Mononuclear cell (primary cell): ENCODE measurements around the gene KAT2B. TPM values are rescaled to one million over a fixed set of nuclear protein-coding genes. Genes with fewer than 3 reads are reported as not detected.

Experiments
- H3K27me3 ChIP-seq: 2 replicates; pipeline ENCODE4 v1.6.0; 2011; ENCODE audit warnings: low read length, control low read depth; ENCODE audit not compliant: insufficient read depth
- H3K4me1 ChIP-seq: 2 replicates; pipeline ENCODE4 v1.5.1; 2011; ENCODE audit warnings: mild to moderate bottlenecking, low read length, control low read depth; ENCODE audit not compliant: insufficient read depth
- H3K4me3 ChIP-seq: 2 replicates; pipeline ENCODE4 v1.5.1; 2011; ENCODE audit warnings: mild to moderate bottlenecking, low read length, moderate library complexity
- H3K9me3 ChIP-seq: 2 replicates; pipeline ENCODE4 v1.5.1; 2011; ENCODE audit warnings: low read depth, mild to moderate bottlenecking, control low read depth, low read length
- total RNA-seq: library from RNA; depleted of rRNA; stranded (reverse); fragments of >200 nt; gene quantifications from one replicate; pipeline ENCODE4 v1.2.3, GENCODE V29; 2012

Gene KAT2B
- total RNA-seq, 1 donor = 31.1 TPM

GRCh38 chr3:20052851-20053250 lies 12.6 kb downstream of the KAT2B start:
- Histone ChIP-seq H3K4me3 (no peak overlapping the region), H3K4me1 (peaks cover 75% of the 10 kb centered on the region), H3K9me3 (no peaks in the 10 kb centered on the region), H3K27me3 (no peaks in the 10 kb centered on the region)

DNA sequence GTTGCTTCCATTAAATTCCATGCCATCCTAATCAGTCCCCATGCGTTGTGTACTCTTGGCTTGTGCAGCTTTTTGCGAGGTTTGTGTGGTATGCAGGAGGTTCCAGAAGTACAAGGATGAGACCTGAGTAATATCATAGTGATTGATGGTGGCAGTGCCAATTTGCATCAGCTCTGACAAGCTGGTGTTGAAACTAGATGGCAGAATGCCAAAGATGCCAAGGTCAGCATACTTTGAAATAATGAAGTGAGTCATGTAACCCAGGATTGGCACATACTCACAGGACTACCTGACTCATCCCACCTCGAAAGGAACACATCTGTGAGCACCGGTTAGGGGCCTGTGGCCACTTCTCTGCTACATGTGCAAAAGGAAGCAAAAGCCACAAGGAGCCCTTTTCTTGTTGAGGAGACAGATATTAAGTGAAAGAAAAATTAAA lies 14.3 kb downstream of the KAT2B start:
- H3K27me3 ChIP-seq = no peaks in the 10 kb centered on the region
- peaks cover 70% of the 10 kb centered on the region for H3K4me1 ChIP-seq
- H3K9me3 ChIP-seq = no peaks in the 10 kb centered on the region
- no peak overlapping the region for H3K4me3 ChIP-seq

- Histone ChIP-seq H3K27me3 (no peaks in the 10 kb centered on the region), H3K4me1 (peaks cover 72% of the 10 kb centered on the region), H3K4me3 (no peak overlapping the region), H3K9me3 (no peaks in the 10 kb centered on the region)
Measured at GRCh38 chr3:20055020-20055775, 15.0 kb downstream of the KAT2B start.

GRCh38 chr3:20055842-20056241 lies 15.6 kb downstream of the KAT2B start:
- Histone ChIP-seq H3K27me3 (no peaks in the 10 kb centered on the region), H3K4me3 (no peak overlapping the region), H3K4me1 (peaks cover 78% of the 10 kb centered on the region), H3K9me3 (no peaks in the 10 kb centered on the region)

DNA sequence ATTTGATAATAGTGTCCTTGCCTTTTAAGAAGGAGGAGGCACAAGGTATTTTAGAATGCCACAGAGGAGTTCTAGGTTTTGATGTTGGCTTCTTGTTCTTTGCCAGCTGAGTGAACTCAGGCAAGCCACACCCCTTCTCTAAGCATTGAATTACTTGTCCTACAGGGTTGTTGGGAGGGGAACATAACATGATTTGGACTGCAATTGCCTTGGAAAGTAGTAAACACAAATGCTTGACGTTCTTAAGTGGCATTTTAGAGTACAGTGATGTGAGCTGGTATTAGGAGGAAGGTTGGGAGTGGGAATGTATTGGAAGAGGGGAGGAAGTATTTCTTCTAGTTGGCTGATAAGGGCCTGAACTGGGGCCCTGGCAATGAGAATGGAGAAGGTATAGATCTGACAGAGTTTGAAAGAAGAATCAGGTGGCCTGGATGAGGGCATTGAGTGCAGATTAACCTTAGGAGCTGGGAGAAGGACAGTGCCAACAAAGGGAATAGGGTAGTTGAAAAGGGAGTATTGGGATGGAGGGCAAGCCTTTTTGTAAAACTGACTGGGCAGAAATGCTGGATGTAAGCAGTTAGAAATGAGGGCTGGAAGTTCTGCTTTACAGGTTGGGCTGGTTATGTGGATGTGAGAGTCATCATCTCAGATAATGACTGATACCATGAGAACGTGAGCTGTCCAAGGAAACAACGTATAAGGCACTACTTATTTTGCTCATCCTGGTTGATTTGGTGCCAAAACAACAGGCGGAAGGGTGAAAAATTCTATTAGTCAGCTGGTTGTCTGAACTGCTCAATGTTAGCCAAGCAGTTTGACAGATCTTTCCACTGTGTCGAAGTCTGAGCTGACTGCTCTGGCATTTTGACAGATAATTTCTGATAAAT lies 16.7 kb downstream of the KAT2B start:
- Histone ChIP-seq H3K4me3 (no peak overlapping the region), H3K27me3 (no peaks in the 10 kb centered on the region), H3K4me1 (peaks cover 78% of the 10 kb centered on the region), H3K9me3 (no peaks in the 10 kb centered on the region)

GRCh38 chr3:20057612-20058180 lies 17.4 kb downstream of the KAT2B start:
- Histone ChIP-seq H3K27me3 (no peaks in the 10 kb centered on the region), H3K9me3 (no peaks in the 10 kb centered on the region), H3K4me1 (peaks cover 72% of the 10 kb centered on the region), H3K4me3 (no peak overlapping the region)

DNA sequence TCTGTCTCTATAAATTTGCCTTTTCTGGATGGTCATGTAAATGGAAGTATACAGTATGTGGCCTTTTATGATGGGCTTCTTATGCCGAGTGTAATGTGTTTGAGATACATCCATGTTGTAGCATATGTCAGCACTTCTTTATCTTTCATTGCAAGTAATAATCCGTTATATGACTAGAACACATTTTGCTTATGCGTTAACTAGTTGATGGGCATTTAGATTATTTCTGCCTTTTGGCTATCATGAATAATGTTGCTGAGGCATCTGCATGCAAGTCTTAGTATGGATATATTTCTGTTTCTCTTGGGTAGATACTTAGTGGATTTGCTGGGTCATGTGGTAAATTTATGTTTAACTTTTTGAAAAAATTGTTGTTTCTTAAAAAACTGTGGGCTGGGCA lies 19.7 kb downstream of the KAT2B start:
- Histone ChIP-seq H3K9me3 (no peaks in the 10 kb centered on the region), H3K27me3 (no peaks in the 10 kb centered on the region), H3K4me1 (peaks cover 63% of the 10 kb centered on the region), H3K4me3 (no peak overlapping the region)

- Histone ChIP-seq H3K4me3 (peak overlapping the region; percentile 24), H3K9me3 (no peaks in the 10 kb centered on the region), H3K27me3 (no peaks in the 10 kb centered on the region), H3K4me1 (peaks cover 56% of the 10 kb centered on the region)
Measured at GRCh38 chr3:20060974-20061685, 20.9 kb downstream of the KAT2B start.

DNA sequence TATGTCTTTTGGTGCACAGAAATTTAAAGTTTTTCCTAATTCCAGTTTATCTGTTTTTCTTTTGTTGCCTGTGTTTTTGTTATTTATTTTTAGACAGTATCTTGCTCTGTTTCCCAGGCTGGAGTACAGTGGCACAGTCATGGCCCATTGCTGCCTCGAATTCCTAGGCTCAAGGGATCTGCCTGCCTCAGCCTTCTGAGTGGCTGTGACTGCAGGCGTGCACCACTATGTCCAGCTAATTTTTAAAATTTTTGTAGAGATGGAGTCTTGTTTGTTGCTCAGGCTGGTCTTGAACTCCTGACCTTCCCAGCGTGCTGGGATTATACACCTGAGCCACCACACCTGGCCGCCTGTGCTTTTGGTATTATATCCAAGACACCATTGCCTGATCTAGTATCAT lies 22.8 kb downstream of the KAT2B start:
- Histone ChIP-seq H3K4me3 (no peak overlapping the region), H3K27me3 (no peaks in the 10 kb centered on the region), H3K4me1 (peaks cover 43% of the 10 kb centered on the region), H3K9me3 (no peaks in the 10 kb centered on the region)

DNA sequence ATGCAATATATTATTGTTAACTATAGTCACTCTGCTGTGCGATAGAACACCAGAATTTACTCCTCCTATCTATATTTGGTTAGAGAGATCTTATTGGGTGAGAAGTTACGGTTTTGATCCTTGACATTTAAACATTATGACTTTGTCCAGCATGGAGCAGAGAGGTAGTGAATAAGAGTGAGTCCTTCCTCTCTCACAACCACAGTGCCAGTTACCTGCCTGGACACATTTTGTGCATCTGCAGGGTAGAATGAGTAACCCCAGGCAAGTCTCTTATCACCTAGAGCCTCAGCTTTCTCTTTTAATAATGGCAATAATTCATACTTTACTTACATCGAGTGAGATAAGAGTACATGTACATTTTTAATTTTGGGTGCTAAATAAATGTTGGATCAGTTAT lies 24.1 kb downstream of the KAT2B start:
- H3K27me3 ChIP-seq = no peaks in the 10 kb centered on the region
- H3K4me3 ChIP-seq = no peak overlapping the region
- H3K4me1 ChIP-seq = peaks cover 35% of the 10 kb centered on the region
- H3K9me3 ChIP-seq = no peaks in the 10 kb centered on the region

- no peak overlapping the region for H3K4me3 ChIP-seq
- H3K9me3 ChIP-seq = no peaks in the 10 kb centered on the region
- no peaks in the 10 kb centered on the region for H3K27me3 ChIP-seq
- peaks cover 35% of the 10 kb centered on the region for H3K4me1 ChIP-seq
Measured at GRCh38 chr3:20064796-20065564, 24.7 kb downstream of the KAT2B start.

GRCh38 chr3:20066079-20066478 lies 25.8 kb downstream of the KAT2B start:
- H3K4me3 ChIP-seq = no peak overlapping the region
- peaks cover 25% of the 10 kb centered on the region for H3K4me1 ChIP-seq
- H3K9me3 ChIP-seq = no peaks in the 10 kb centered on the region
- H3K27me3 ChIP-seq = no peaks in the 10 kb centered on the region

DNA sequence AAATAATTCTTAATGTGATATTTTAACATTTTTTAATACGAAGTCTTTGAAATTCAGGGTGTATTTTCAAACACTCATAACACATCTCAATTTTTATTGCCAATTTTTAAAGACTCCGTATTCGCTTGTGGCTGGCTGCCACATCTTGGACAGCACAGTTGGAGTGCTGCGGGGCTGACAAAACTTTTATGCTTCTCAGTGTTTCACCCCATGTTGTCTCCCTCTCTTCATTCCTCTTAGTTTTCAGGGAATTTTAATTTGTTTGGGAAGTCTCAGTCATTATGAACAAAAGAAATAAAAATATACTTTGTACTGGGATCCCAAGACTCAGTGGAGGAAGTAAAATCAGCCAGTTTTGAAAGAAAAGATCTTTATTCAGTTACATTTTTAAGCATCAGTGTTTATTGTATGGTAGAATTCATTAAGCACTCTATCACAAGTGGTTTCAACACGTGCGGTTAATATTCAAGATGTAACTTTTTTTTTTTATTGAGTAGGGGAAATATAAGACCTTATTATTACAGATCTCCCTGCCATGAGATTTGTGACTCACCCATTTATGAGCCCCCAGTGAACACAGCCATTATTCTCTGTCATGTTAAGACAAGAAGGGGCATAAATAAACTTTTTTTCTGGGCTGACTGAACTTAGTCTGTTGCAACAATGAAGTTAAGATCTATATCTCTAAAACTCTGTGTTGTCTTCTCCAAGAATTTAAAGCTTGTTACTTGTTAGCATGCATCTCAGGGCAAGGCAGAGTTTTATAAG lies 26.8 kb downstream of the KAT2B start:
- Histone ChIP-seq H3K4me3 (no peak overlapping the region), H3K9me3 (no peaks in the 10 kb centered on the region), H3K4me1 (peaks cover 21% of the 10 kb centered on the region), H3K27me3 (no peaks in the 10 kb centered on the region)
